H9 (cell line): ENCODE data around the gene SNX21. TPM values are rescaled to one million over a fixed set of nuclear protein-coding genes. Genes with fewer than 3 reads are reported as not detected.

Experiments used
- DNase-seq: peaks from one replicate; pipeline ENCODE4 v3.0.0-alpha.2; 2017
- H2AFZ ChIP-seq: one replicate; pipeline ENCODE4 v1.6.1; 2013; ENCODE audit warnings: mild to moderate bottlenecking, low read length, control low read depth, moderate library complexity
- H2AK5ac ChIP-seq: 2 replicates; pipeline ENCODE4 v1.6.1; 2013; ENCODE audit warnings: low read length, control low read depth, mixed read lengths; ENCODE audit not compliant: insufficient read length
- H2BK120ac ChIP-seq: one replicate; pipeline ENCODE4 v1.6.1; 2013; ENCODE audit warnings: low read depth, mild to moderate bottlenecking, low read length, control low read depth, inconsistent platforms; ENCODE audit not compliant: poor library complexity, severe bottlenecking
- H2BK12ac ChIP-seq: 2 replicates; pipeline ENCODE4 v1.6.1; 2013; ENCODE audit warnings: low read length, control low read depth, mixed read lengths, low read depth; ENCODE audit not compliant: insufficient read length
- H2BK15ac ChIP-seq: 2 replicates; pipeline ENCODE4 v1.6.1; 2013; ENCODE audit warnings: low read depth, low read length, control low read depth
- H2BK20ac ChIP-seq: one replicate; pipeline ENCODE4 v1.6.1; 2013; ENCODE audit warnings: low read depth, mild to moderate bottlenecking, low read length, control low read depth, inconsistent platforms; ENCODE audit not compliant: poor library complexity, severe bottlenecking
- H2BK5ac ChIP-seq: 2 replicates; pipeline ENCODE4 v1.6.1; 2013; ENCODE audit warnings: low read length, control low read depth, mixed read lengths; ENCODE audit not compliant: insufficient read length
- H3K14ac ChIP-seq: 2 replicates; pipeline ENCODE4 v1.6.1; 2013; ENCODE audit warnings: low read length, control low read depth; ENCODE audit not compliant: insufficient read depth
- H3K18ac ChIP-seq: 2 replicates; pipeline ENCODE4 v1.6.1; 2013; ENCODE audit warnings: low read depth, mild to moderate bottlenecking, mixed read lengths, low read length, control low read depth; ENCODE audit not compliant: insufficient read length
- H3K23ac ChIP-seq: 2 replicates; pipeline ENCODE4 v1.6.1; 2013; ENCODE audit warnings: low read length, control low read depth, mixed read lengths, low read depth; ENCODE audit not compliant: insufficient read length
- H3K23me2 ChIP-seq: 2 replicates; pipeline ENCODE4 v1.6.1; 2013; ENCODE audit warnings: low read depth, mild to moderate bottlenecking, mixed read lengths, low read length, control low read depth; ENCODE audit not compliant: insufficient read length, poor library complexity, severe bottlenecking
- H3K27ac ChIP-seq: 2 replicates; pipeline ENCODE4 v1.5.1; 2013; ENCODE audit warnings: low read length, control low read depth, mixed read lengths, low read depth; ENCODE audit not compliant: insufficient read length
- H3K27me3 ChIP-seq: 2 replicates; pipeline ENCODE4 v1.6.1; 2013; ENCODE audit warnings: low read length, control low read depth, inconsistent platforms; ENCODE audit not compliant: insufficient read depth
- H3K4ac ChIP-seq: 2 replicates; pipeline ENCODE4 v1.6.1; 2013; ENCODE audit warnings: low read depth, mild to moderate bottlenecking, control low read depth, inconsistent platforms, low read length, moderate library complexity
- H3K4me1 ChIP-seq: 2 replicates; pipeline ENCODE4 v1.6.1; 2013; ENCODE audit warnings: low read length, control low read depth, inconsistent platforms; ENCODE audit not compliant: insufficient read depth
- H3K4me2 ChIP-seq: 2 replicates; pipeline ENCODE4 v1.6.1; 2013; ENCODE audit warnings: low read length, control low read depth, mixed read lengths; ENCODE audit not compliant: insufficient read length, insufficient read depth
- H3K56ac ChIP-seq: 2 replicates; pipeline ENCODE4 v1.6.1; 2013; ENCODE audit warnings: low read depth, mild to moderate bottlenecking, mixed read lengths, low read length, control low read depth; ENCODE audit not compliant: insufficient read length
- H3K79me1 ChIP-seq: 2 replicates; pipeline ENCODE4 v1.6.1; 2013; ENCODE audit warnings: low read depth, mild to moderate bottlenecking, moderate library complexity, low read length, control low read depth, inconsistent platforms; ENCODE audit not compliant: insufficient read depth, poor library complexity, severe bottlenecking
- H3K79me2 ChIP-seq: 2 replicates; pipeline ENCODE4 v1.6.1; 2013; ENCODE audit warnings: low read length, control low read depth, inconsistent platforms; ENCODE audit not compliant: insufficient read depth
- H3K9ac ChIP-seq: 2 replicates; pipeline ENCODE4 v1.6.1; 2013; ENCODE audit warnings: low read length, control low read depth, mixed read lengths; ENCODE audit not compliant: insufficient read length; ENCODE audit errors: extremely low read depth
- H3K9me3 ChIP-seq: one replicate; pipeline ENCODE4 v1.6.1; 2013; ENCODE audit warnings: low read depth, low read length, inconsistent platforms; ENCODE audit not compliant: control insufficient read depth
- H3T11ph ChIP-seq: one replicate; pipeline ENCODE4 v1.6.1; 2013; ENCODE audit warnings: mild to moderate bottlenecking, low read length, control low read depth, inconsistent platforms
- H4K20me1 ChIP-seq: one replicate; pipeline ENCODE4 v1.6.1; 2013; ENCODE audit not compliant: control insufficient read depth, insufficient read length, insufficient read depth
- H4K5ac ChIP-seq: 2 replicates; pipeline ENCODE4 v1.6.1; 2013; ENCODE audit warnings: low read depth, mild to moderate bottlenecking, mixed read lengths, low read length, control low read depth; ENCODE audit not compliant: insufficient read length
- H4K8ac ChIP-seq: replicated peaks from 2 replicates; pipeline ENCODE4 v1.6.1; 2013; ENCODE audit warnings: low read length, control low read depth, mixed read lengths, low read depth; ENCODE audit not compliant: insufficient read length
- H4K91ac ChIP-seq: 2 replicates; pipeline ENCODE4 v1.6.1; 2013; ENCODE audit warnings: low read depth, mild to moderate bottlenecking, moderate library complexity, mixed read lengths, low read length, control low read depth; ENCODE audit not compliant: insufficient read length
- H3K27ac Mint-ChIP-seq, 3 experiments: 2 replicates in 2 of 3; 3 replicates in 1 of 3; pipeline ENCODE4 v1.8.0; 2020 to 2021; ENCODE audit warnings: mixed read lengths in 3 of 3, mild to moderate bottlenecking in 1 of 3, moderate library complexity in 1 of 3
- H3K27me3 Mint-ChIP-seq: 2 replicates; pipeline ENCODE4 v1.8.0; 2021; ENCODE audit warnings: low read depth, mild to moderate bottlenecking, moderate library complexity, mixed read lengths
- H3K36me3 Mint-ChIP-seq, 3 experiments: 2 replicates in 2 of 3; 3 replicates in 1 of 3; pipeline ENCODE4 v1.8.0; 2020 to 2021; ENCODE audit warnings: low read depth in 3 of 3, mixed read lengths in 3 of 3; ENCODE audit not compliant: insufficient read depth in 1 of 3
- H3K4me1 Mint-ChIP-seq, 2 experiments: 2 replicates each; pipeline ENCODE4 v1.8.0; 2020; ENCODE audit warnings: mixed read lengths in 2 of 2
- H3K4me3 Mint-ChIP-seq, 2 experiments: 2 replicates in 1 of 2; 3 replicates in 1 of 2; pipeline ENCODE4 v1.8.0; 2020 to 2021; ENCODE audit warnings: mild to moderate bottlenecking in 2 of 2, mixed read lengths in 2 of 2, moderate library complexity in 1 of 2
- H3K9me3 Mint-ChIP-seq, 2 experiments: 2 replicates in 1 of 2; 3 replicates in 1 of 2; pipeline ENCODE4 v1.8.0; 2020; ENCODE audit warnings: mild to moderate bottlenecking in 2 of 2, mixed read lengths in 2 of 2, moderate library complexity in 1 of 2
- CTCF ChIP-seq: fragments of 200-600 bp; sonication (generic); conservative IDR thresholded peaks from 3 replicates; pipeline ENCODE4 v1.8.0; 2021; ENCODE audit warnings: antibody characterized with exemption, mild to moderate bottlenecking
- WGBS: extraction: QIAGEN DNeasy Blood & Tissue Kit; methylation state at CpG from one replicate; pipeline ENCODE4 v1.1.7; 2013; ENCODE audit warnings: missing lambda C conversion rate, low lambda C conversion rate, mixed read lengths; ENCODE audit not compliant: insufficient read length; ENCODE audit errors: extremely low coverage; 5-methylcytosine and 5-hydroxymethylcytosine counted together
- total RNA-seq: library from RNA; stranded (reverse); gene quantifications from 2 replicates; pipeline ENCODE4 v1.2.1, GENCODE V29; 2021

The SNX21 gene
- total RNA-seq, 1 experiment from 2014 or later, result 20.5 TPM

- Mint-ChIP-seq H3K9me3 (no peaks in the 10 kb centered on the region), H3K27ac (peak overlapping the region in 2 of 3 experiments; percentile 46 to 76; a peak in 4 of 7 replicates), H3K4me1 (no peaks in the 10 kb centered on the region), H3K27me3 (no peaks in the 10 kb centered on the region), H3K36me3 (peaks cover 5 to 60% (median 42%) of the 10 kb centered on the region in 3 experiments), H3K4me3 (no peak overlapping the region)
- Histone ChIP-seq H2AK5ac (no peak overlapping the region), H2AFZ (no peak overlapping the region), H3K4me2 (no peak overlapping the region), H3K4ac (no peak overlapping the region), H3K79me2 (no peaks in the 10 kb centered on the region), H3K79me1 (no peaks in the 10 kb centered on the region), H2BK15ac (no peak overlapping the region), H3K27me3 (no peaks in the 10 kb centered on the region), H4K5ac (no peak overlapping the region), H4K20me1 (no peaks in the 10 kb centered on the region), H3K4me1 (no peaks in the 10 kb centered on the region), H3K18ac (no peak overlapping the region), H3K14ac (no peak overlapping the region), H3K9me3 (no peaks in the 10 kb centered on the region), H4K8ac (no peak overlapping the region), H3T11ph (no peak overlapping the region), H3K23ac (no peak overlapping the region), H3K23me2 (peaks cover 3% of the 10 kb centered on the region), H3K56ac (no peak overlapping the region), H3K27ac (no peak overlapping the region), H4K91ac (no peak overlapping the region), H2BK5ac (no peak overlapping the region), H2BK12ac (no peak overlapping the region), H2BK120ac (no peak overlapping the region), H2BK20ac (no peak overlapping the region), H3K9ac (no peak overlapping the region)
- WGBS, result no CpG with 5 or more reads among the region's 5 CpGs
- no peak for DNase-seq
- no peak for TF ChIP-seq CTCF
Measured at GRCh38 chr20:45842169-45842812, 8.7 kb downstream of the SNX21 start.
